ENCODE data around the gene ANKRD65.
"Not testable (repeated sequence)": the region's sequence is repeated elsewhere in the genome, so short reads cannot be mapped to it uniquely, and the experiment has no call there.

Gene ANKRD65

GRCh38 chr1:1415751-1416150 is 5.3 kb downstream of the ANKRD65 start:
- no peak for DNase-seq (ENCODE audit: low spot score)

- DNase-seq (ENCODE audit: low spot score), result not testable (repeated sequence)
Observed at GRCh38 chr1:1412311-1412902, 8.7 kb downstream of the ANKRD65 start.

- no peak for DNase-seq (ENCODE audit: low spot score)
Observed at GRCh38 chr1:1411626-1412025, 9.4 kb downstream of the ANKRD65 start.

- DNase-seq (ENCODE audit: low spot score), result not testable (repeated sequence)
Observed at GRCh38 chr1:1410238-1410637, 10.8 kb downstream of the ANKRD65 start.

GRCh38 chr1:1407636-1408318 is 13.3 kb downstream of the ANKRD65 start:
- DNase-seq (ENCODE audit: low spot score), result no peak

GRCh38 chr1:1406821-1407635 is 14.0 kb downstream of the ANKRD65 start, which contains the start of gene MRPL20:
MRPL20 (minus strand) TSS chr1:1407293; CDS start chr1:1407217, 76 bp downstream.
- peak; percentile 93 for DNase-seq (ENCODE audit: low spot score)

GRCh38 chr1:1406101-1406820 is 14.8 kb downstream of the ANKRD65 start:
- no peak for DNase-seq (ENCODE audit: low spot score)

- DNase-seq (ENCODE audit: low spot score), result no peak
Observed at GRCh38 chr1:1403653-1404052, 17.4 kb downstream of the ANKRD65 start.

GRCh38 chr1:1402901-1403392 is 18.1 kb downstream of the ANKRD65 start:
- DNase-seq (ENCODE audit: low spot score), result not testable (repeated sequence)

- no peak for DNase-seq (ENCODE audit: low spot score)
Observed at GRCh38 chr1:1402072-1402900, 18.8 kb downstream of the ANKRD65 start.

- DNase-seq (ENCODE audit: low spot score), result no peak
Observed at GRCh38 chr1:1401457-1402010, 19.5 kb downstream of the ANKRD65 start.

- DNase-seq (ENCODE audit: low spot score), result no peak
Observed at GRCh38 chr1:1400576-1401456, 20.3 kb downstream of the ANKRD65 start.

GRCh38 chr1:1399872-1400575 is 21.1 kb downstream of the ANKRD65 start:
- no peak for DNase-seq (ENCODE audit: low spot score)

GRCh38 chr1:1399187-1399871 is 21.7 kb downstream of the ANKRD65 start, which contains the start of gene CCNL2:
CCNL2 (minus strand) TSS chr1:1399335; CDS start chr1:1399306, 29 bp downstream.
- DNase-seq (ENCODE audit: low spot score), result peak; percentile 98

GRCh38 chr1:1398677-1399186 is 22.3 kb downstream of the ANKRD65 start:
- no peak for DNase-seq (ENCODE audit: low spot score)

GRCh38 chr1:1397839-1398523 is 23.1 kb downstream of the ANKRD65 start:
- no peak for DNase-seq (ENCODE audit: low spot score)

GRCh38 chr1:1395166-1395565 is 25.9 kb downstream of the ANKRD65 start:
- DNase-seq (ENCODE audit: low spot score), result no peak

- DNase-seq (ENCODE audit: low spot score), result no peak
Observed at GRCh38 chr1:1394116-1394515, 27.0 kb downstream of the ANKRD65 start.

All from germinal center (tissue), 1 donor.